PFSK-1 (cell line): Measurements from ENCODE around the gene UBR7.

Experiments used
- FOXP2 ChIP-seq: optimal IDR thresholded peaks from 2 replicates; pipeline ENCODE3; 2011; ENCODE audit warnings: borderline replicate concordance, control low read depth, inconsistent platforms; ENCODE audit not compliant: insufficient read depth; ENCODE audit errors: extremely low read length, extremely low read depth
- POLR2AphosphoS5 ChIP-seq: IDR thresholded peaks from 2 replicates; pipeline ENCODE4 v1.6.1; 2012; ENCODE audit warnings: low read depth, mild to moderate bottlenecking, control low read depth, low read length, moderate library complexity
- REST ChIP-seq, 2 experiments: IDR thresholded peaks; 2 replicates each; pipeline versions ENCODE4 v1.6.1 to v1.8.0; 2011 to 2012; ENCODE audit warnings: low read depth in 2 of 2, low read length in 2 of 2, control low read depth in 1 of 2, inconsistent platforms in 1 of 2, mild to moderate bottlenecking in 1 of 2, moderate library complexity in 1 of 2; ENCODE audit not compliant: insufficient read depth in 1 of 2
- SIN3A ChIP-seq: IDR thresholded peaks from 2 replicates; pipeline ENCODE4 v1.6.1; 2012; ENCODE audit warnings: mild to moderate bottlenecking, low read length, moderate library complexity, borderline replicate concordance; ENCODE audit not compliant: insufficient read depth
- TAF1 ChIP-seq: IDR thresholded peaks from 2 replicates; pipeline ENCODE4 v1.6.1; 2012; ENCODE audit warnings: low read length, control low read depth, borderline replicate concordance; ENCODE audit not compliant: insufficient read depth

UBR7 gene

DNA sequence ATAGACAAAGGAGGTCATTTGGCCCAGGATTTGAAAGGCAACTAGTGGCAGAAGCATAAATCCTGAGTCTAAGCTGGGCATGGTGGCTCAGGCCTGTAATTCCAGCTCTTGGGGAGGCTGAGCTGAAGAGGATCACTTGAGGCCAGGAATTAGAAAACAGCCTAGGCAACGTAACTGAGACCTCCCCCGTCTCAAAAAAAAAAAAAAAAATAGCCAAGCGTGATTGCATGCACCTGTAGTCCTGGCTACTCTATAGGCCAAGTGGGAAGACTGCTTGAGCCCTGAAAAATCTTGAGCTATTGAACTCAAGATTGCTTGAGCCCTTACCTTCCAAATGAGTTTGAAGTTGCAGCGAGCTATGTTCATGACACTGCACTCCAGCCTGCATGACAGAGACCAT is 8.0 kb upstream of the UBR7 start:
- TF ChIP-seq REST (IDR thresholded peaks at IDR 0.05; ENCODE audit: insufficient read depth in 1 of 2, low read depth in 2 of 2, low read length in 2 of 2) (no peak), TAF1 (no peak), POLR2AphosphoS5 (no peak), FOXP2 (no peak), SIN3A (no peak)

GRCh38 chr14:93200553-93200952 is 6.5 kb upstream of the UBR7 start:
- TF ChIP-seq FOXP2 (no peak), SIN3A (no peak), REST (IDR thresholded peaks at IDR 0.05; ENCODE audit: insufficient read depth in 1 of 2, low read depth in 2 of 2, low read length in 2 of 2) (no peak), POLR2AphosphoS5 (no peak), TAF1 (no peak)

DNA sequence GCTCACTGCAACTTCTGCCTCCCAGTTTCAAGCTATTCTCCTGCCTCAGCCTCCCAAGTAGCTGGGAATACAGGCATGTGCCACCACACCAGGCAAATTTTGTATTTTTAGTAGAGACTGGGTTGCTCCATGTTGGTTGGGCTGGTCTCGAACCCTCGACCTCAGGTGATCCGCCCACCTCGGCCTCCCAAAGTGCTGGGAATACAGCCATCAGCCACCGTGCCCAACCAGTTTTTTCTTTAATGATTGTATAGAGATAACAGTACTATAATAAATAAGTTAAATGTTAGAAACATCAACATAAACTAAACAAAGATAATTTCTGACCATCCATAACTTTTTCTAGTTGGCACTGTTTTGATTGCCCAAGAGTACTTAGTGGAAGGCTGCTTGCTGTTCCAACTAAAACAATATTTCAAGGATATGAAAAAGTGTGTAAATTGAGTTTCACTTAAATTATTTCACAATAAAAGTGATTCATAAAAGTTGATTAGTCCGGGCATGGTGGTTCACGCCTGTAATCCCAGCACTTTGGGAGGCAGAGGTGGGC is 5.8 kb upstream of the UBR7 start:
- no peak for TF ChIP-seq SIN3A
- no peak for TF ChIP-seq POLR2AphosphoS5
- TF ChIP-seq TAF1 = no peak
- TF ChIP-seq REST (IDR thresholded peaks at IDR 0.05; ENCODE audit: insufficient read depth in 1 of 2, low read depth in 2 of 2, low read length in 2 of 2) = no peak
- no peak for TF ChIP-seq FOXP2

- no peak for TF ChIP-seq REST (IDR thresholded peaks at IDR 0.05; ENCODE audit: insufficient read depth in 1 of 2, low read depth in 2 of 2, low read length in 2 of 2)
- no peak for TF ChIP-seq POLR2AphosphoS5
- no peak for TF ChIP-seq FOXP2
- no peak for TF ChIP-seq TAF1
- TF ChIP-seq SIN3A = no peak
Measured at GRCh38 chr14:93207468-93208308, 632 bp downstream of the UBR7 start.
